Hypothalamus (tissue), 51 donors: Measurements from ENCODE around the gene MBIP.

Experiments used
- DNase-seq, 51 donors: peaks; one replicate each; lab custom pipeline; 2025; lab: John Stamatoyannopoulos, UW

The MBIP gene

DNA sequence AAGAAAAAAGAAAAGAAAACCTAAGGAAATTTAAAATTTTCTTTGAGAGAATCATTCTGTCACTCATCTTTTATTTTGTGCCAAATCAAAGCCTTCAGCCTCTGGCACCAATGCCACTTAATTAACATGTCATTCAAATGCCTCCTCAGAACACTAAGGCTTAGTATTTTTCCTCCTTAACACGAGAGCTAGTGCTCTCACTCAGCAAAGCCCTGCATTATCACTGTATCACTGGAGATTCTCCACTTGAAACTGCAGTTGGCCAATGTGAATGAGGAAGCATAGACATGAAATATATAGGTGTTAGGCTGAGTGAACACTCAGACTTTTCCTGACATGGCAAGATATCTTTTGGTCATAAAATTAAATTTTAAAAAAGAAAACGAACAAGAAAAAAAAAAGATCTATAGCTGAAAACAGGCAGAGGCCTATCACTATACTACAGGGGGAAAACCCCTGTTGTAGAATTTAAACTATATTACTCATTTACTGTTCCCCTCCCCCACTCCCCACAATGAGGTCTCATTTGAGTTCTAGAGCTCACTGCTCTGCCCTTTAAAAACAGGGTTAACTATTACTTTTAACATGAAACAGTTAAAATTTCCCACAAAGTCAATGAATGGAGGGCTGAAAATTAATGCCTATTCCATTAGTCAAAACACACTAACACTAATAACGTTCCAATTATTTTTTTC is 5.1 kb downstream of the MBIP start:
- no peak for DNase-seq

DNA sequence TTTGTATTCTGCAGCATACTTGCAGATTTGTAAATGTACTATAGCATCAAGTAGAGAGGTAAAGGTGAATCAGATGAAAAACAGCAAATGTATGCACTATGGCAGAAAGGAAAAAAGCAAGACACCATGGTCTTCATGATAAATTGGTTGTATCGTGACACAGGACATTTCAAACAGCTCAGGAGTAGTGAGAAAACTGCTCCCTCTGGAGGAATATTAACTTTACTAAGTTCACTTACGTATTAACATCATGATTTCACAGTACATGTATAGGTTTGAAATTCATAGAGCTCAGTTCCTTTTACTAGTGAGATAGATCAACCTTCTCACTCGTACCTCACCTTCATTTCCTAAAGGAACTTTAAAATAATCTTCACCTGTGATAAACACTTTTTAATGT is 6.5 kb downstream of the MBIP start:
- no peak for DNase-seq

DNA sequence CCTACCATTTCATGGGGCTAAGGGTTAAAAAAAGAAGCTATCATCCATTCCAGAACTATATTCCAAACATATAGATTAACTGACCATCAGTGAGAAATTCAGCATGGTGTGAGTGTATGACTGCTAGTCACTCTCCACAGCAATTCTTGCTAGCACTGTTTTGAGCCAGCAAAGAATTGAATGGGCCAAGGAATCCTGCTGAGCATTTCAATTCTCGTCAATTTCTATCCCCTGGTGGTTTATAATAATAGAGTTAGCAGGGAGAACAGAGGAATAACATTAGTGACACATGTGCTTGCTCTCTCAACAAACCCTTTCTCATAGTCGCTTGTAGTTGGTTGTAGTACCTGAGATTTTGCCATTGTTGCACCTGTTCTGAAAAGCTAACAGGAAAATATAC is 7.2 kb downstream of the MBIP start:
- DNase-seq: no peak

DNA sequence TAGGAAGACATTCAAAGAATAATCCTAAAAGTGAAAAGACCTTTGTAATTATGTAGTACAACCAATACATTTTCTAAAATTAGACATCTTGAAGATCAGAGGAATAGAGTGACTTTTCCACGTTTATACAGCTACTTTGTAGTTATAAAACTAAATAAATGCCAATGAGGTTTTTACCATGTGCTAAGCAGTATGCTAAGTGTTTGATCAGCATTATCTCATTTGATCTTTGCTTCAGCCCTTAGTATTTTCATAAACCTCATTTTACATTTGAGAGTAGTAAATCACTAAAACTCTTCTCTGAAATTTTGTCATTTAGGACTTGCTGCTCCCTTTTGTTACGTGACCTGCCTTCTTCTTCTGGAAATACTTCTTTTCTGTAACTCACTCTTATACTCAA is 13.6 kb downstream of the MBIP start:
- DNase-seq: no peak

DNA sequence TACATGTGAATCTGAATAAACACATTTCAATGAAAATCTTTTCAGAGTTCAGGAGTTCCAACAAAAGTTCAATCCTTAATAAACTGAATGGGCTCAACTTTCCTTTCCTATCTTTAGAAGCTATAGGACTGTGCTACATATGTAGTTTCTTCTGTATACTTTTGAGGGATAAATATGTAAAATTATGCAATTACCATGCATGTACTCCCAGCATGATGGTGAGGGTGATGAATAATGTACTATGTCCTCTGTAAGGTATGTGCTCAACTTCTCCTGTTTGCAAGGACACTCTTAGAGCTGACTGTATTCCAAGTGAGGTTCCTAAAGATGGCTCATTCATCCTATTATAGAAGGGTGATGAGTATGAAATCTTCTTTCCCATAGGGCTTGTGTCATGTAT is 15.5 kb downstream of the MBIP start:
- DNase-seq: no peak

DNA sequence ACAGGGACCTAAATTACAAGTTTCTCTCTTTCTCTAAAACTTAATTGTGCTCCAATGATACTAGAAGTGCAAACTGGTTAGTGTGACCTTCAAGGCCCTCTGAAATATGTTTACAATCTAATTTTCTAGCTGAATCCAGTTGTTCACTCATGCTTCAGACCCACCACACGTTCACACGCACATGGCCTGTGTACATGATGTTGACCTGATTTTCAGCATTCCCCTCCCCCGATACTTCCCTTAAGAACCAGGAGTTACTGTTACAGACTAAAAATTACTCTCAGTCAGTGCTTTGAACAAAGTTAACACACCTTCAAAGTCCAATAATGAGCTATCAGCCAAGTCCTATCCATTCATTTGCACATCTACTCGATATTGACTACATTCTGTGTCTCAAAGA is 16.5 kb downstream of the MBIP start:
- no peak for DNase-seq

DNA sequence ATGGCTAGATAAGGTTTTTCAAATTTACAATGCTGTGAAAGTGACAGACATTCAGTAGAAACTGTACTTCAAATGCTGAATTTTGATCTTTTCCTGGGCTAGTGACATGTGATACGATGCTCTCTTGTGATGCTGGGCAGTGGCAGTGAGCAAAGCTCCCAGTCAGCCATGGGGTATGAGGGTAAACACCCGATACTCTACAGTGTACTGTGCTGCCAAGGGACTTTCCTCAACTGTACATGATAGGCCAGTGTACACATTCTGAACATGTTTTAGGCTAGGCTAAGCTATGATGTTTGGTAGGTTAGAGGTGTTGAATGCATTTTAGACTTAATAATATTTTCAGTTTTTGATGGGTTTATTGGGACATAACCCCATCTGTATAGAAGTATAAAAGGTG is 17.6 kb downstream of the MBIP start:
- DNase-seq: no peak

DNA sequence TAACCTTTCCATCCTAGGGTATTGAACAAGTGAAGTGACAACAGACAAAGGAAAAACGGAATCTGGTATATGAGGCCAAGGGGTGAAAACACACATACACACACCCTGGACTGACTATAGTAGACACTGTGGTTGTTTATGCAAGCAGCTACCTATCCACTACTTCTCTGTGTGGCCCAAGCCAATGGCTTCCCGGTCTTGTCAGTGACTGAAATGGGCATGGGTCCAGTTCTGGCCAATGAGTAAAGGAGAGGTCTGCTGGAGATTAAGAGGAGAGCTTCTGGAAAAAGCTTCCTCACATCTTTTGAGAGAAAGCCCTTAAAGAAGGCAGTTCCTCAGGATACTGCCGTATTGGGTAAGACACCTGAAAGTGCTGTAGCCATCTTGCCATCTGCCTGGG is 19.3 kb downstream of the MBIP start:
- DNase-seq: peak in 2 of 51 donors; percentile 1 to 2

DNA sequence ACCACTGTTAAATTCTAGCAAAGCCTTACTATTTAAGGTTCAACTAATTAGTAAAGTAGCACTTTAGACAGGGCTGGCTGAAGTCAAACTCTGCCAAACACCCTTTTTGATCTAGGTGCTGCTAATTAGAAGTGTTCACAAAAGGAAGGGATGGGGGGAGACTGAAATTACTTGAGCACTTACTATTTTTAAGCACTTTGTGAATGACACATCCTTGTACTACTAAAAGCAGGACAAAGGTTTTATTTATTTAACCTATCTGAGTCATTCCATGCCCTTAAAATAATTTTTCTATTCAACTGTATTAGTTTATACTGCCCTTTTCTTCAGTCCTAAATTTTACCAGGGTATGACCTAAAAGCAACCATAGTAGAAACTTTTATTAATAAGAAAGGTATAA is 20.1 kb downstream of the MBIP start:
- no peak for DNase-seq

DNA sequence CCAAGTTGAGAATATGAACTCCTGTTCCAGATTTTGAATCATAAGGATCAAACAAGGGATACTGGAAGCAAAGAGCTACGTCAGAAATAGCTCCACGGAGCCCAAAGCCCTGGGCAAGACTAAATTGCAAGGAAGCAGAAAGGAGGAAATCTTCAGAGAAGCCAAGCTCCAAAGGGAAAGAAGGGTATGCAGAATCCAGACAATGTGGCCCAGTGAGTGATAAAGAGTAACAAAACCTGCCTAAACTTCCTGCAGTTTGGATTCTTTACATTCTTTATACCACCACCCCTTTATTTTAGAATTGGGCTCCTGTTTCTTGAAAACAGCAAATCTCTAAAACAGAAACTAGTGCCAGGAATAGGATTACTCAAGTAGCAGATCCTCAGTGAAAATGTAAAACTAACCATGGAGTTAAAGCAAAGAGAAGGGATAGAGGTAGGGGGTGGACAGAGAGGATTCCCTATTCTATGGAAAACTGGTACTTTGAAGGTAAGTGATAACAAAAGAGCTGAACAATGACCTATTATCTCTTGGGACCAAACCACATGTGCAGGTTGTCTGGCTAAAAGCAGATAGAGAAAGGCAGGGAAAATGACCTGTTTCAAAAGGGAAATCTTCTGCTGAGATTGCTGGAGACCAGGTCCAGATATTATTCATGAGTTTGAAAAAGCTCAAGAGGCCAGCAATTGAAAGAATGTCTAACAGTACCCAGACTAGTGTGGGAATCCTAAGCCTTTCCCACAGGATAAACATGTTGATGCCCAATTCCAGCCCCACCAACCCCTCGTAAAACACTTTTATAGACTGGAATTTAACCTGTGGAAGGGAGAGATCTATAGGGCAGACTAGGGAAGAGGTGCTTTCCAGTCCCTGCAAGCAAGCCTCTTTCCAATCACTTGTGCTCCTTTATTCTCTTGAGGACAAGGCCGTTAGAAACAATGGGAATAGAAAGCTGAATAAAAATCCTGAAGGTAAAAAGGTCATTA is 24.5 kb downstream of the MBIP start:
- DNase-seq: no peak

DNA sequence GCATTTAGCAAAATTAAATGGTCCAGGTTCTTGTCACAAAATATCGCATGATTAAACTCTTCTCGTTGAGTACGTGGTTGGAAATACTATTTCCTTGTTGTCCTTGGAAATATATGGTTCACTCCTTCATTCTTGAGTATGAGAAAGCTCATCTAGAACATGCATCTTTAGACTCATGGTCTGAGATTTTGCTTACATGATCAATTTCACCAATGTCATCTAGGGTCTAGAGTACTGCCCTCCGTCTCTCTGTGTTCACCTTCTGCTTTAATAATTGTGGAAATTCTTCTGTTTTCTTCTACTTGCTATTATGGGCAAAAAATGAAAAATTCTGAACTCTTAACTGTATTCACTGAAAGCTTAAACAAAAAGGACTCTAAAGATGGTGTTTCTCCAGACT is 25.9 kb downstream of the MBIP start:
- DNase-seq: no peak

DNA sequence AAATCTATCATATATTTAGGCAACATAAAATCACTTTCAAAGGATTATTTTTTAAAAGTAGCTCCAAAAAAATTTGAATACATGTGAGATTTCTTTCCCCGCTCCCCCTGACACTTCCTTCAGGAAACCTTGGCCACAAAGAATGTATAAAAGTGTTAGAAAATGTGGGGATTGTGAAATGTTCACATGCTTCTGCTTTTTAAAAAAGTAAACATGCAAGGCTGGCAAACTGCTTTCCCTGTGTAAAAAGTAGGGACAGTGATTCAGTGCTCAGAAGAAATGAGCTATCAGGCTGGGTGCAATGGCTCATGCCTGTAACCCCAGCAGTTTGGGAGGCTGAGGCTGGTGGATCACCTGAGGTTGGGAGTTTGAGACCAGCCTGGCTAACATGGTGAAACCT is 26.6 kb downstream of the MBIP start:
- DNase-seq: no peak

DNA sequence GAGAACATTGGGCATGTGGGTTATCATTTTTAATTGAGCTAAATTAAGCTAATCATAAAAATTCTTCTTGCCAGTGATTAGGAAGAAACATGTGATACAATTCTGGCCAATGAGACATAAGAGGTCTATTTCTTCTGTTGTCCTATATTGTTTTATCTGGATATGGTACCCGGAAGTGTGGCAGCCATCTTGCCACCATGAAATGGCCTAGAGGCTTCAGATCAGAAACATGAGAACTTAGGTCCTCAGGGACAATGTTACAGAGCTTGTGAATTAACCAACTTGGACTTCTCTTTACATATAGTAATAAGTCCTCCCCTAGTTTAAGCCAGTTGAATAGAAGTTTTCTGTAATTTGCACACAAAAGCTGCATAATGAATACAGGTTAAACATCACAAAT is 30.5 kb downstream of the MBIP start:
- DNase-seq: no peak

DNA sequence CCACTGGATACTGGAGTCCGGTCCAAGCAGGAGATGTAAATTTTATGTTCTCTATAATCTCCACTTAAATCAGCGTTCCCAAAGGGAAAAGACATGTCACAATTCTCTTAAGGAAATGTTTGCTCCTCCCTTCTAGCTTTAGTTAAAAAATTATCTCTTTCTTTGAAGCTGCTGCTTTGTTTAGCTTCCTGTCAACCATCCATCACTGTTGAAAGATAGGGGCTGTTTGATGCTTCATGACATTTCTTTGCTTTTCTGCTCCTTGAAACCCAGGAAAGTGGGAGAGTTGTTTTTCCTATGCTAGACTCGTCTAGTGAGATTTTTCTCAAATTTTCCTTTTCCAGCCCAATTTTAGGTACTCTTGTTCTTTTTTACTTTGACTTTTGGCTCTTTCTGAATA is 31.9 kb downstream of the MBIP start:
- no peak for DNase-seq

DNA sequence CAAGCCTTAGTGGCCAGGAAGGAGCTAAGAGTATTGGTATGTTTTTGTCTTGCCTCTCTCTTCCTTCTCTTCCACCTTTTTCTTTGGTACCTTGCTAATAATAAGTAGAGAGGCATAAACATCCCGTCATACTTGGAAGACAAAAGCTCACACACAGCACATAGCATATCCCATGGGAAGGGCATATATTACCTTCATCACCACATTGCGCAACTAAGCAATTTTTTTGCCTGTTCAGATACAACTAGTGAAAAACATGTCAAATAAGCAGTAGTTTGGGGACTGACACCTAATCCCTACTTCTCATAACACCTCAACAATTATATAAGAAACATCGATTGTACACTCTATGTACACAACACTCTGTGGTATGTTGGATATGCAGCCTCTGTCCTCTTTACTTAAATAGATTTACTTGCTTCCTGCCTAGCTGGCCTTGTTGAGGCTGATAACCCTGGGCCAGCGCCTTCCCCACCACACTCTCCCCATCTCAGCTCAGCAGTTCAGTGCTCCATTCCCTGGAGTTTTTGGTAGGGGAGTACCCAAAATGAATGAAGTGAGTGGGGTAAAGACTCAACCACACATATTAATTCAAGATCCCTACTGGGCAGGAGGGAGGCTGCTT is 35.4 kb downstream of the MBIP start:
- DNase-seq: no peak

DNA sequence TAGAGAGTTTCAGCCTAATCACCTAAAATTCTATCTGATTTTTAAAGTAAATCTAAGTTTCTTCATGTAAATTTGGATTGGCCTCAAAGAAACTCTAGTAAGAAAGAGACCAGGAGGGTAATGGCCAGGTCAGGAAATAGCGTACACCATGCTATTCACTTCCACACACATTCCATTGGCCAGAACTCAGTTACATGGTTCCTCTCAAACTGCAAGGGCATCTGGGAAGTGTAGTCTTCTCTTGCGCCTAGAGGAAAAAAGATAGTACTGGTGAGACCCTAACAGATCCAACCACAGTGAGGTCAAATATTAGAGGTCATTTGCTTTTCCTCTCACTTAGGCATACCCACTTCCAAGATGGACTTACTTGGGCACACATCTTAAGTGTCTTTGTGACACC is 39.1 kb downstream of the MBIP start:
- DNase-seq: no peak

DNA sequence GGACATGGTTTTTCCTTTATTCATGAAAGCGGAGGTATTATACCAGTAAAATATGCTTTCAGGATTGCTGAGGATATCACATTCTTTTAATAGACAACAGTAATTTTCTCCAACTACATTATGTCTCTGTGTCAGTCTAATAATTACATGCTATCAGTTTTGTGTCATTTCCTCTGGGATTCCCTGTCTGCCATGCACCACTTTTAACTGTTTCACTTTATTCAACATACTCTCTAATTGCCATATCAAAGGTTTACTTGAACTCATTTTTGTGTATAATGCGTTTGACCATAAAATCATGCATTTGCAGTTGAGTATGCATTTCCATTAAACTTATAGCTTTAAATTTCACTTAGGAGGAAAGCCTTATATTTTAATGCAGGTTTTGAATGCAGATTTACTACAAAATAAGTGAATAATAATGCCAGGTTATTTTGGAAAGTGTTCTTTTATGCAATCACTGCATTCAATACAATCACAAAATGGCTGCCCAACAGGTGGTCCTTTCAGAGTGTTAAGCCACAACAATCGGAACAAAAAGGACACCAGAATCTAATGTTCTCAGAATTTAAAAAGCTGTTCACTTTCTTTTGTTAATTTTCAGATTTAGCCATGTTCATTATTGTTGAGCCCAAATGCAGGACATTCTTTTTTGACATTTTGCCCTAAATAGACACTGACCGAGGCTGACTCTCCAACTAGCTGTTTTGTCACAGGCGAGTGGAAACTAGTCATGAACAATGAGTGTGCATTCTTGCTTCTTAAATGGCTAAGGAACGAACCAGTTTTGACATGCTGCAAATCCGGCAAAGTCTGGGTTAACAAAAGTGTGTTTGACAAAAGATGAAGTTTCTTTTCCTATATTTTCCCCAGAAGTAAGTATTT is 40.9 kb downstream of the MBIP start:
- peak in 1 of 51 donors; percentile 10 for DNase-seq

DNA sequence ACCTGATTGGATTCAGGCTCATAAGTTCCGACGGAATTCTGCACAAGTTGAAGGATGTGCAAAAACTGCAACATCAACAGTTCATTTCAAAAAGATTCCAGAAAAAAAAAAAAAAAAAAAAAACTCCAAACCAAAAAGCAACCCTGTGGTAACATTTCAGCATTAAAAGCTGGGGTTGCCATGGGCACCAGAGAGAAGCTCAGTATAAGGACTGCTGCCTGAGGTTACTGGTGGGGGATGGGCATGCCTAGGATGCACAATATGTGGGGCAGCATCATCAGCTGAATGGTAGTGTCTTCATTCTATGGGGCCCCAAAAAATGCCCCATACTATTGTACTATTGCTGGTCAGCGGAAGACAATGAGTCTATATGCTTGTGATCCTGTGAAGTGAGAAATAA is 44.7 kb downstream of the MBIP start:
- no peak for DNase-seq

DNA sequence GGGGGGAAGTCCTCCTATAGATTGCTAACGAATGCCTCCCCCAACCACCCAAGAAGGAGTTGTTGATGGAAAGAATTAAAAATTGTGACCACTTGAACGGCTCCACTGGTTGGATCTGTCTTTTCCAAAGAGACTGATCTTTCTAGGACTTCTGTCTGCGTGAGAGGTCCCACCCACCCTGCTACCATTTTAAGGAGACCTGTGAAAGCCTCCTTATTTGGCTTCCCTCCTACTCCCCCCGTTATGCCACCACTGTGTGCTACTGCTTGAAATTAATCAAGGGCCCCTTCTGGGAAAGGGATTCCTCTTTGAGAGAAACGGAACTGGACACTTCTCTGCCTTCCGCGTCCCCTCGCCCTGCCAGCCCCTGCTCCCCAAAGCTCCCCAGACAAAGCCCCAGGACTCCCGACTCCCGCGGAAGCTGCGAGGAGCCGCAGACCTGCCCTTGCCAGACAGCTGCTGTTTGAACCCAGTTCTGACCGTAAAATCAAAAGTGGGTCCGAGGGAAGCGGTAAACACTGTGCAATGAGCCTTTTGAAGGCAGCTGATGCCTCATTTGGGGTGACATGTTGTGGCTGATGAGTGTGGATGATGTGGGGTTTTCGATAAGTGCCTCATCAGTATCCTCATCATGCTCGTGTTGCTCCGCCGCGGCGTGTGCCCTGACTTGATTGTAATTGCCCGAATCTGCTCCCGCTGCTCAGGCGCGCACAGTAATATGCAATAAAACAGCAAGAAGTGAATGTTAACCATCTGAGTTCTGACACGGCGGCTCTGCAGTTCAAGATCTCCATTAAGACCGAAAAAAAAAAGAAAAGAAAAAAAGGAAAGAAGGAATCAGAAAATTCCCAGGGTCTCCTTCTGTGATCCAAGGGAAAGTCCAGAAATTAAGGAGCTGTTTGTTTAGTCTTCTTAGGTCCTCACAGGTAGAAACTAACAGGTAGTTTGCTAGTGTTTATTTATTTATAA is 48.2 kb downstream of the MBIP start:
- peak in 9 of 51 donors; percentile 3 to 42 (median 19) for DNase-seq
